GM21717 (cell line): ENCODE data around the gene VAV2.
"Not testable (repeated sequence)": the region's sequence is repeated elsewhere in the genome, so short reads cannot be mapped to it uniquely, and the experiment has no call there.

Experiments
- ATAC-seq: cut with Tn5 transposase; IDR thresholded peaks from one replicate; pipeline ENCODE4 v1.9.1; 2021; ENCODE audit warnings: mild to moderate bottlenecking, moderate library complexity; ENCODE audit not compliant: unreplicated experiment

The VAV2 gene

DNA sequence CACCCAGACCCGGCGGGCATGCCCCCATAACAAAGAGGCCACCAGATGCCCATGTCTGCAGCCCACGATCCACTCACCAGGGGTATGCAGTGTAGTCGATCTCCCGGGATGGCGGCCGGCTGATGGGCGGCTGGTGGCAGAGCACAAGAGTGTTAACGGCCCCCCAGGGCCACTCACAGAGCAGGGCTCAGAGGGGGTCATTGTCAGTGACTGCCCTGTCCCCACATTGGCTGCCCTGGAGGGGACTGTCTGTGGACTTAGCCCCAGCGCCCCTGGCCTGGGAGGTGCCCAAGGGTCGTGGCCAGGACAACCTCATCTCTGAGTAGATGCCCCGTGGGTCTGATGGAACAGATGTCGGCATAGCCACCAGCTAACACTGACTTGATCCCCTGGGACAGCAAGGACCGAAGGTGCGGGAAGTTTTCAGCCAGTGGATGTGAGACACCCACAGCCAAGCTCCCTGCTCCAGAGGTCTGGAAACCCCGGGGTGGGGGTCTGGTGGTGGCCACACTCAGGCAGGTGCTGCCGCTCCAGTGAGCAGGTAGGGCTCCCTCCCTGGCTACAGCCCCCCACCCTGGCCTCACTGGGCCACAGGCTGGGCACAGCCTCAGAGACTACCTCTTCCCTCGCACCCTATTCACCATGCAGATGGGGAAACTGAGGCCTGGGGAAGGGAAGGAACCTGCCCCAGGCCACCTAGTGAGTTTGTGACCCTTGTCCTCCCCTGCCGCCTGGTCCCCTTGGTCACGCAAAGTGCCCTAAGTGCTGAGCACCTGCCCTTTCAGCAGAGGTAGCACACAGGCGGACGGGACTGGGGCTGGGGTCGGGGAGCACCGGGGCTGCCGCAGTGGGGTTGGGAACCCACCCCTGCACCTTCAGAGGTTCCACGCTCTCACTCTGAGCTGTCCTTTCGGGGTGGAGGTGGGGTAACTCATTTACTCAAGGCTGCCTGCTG is 215.9 kb downstream of the VAV2 start:
- no peak for ATAC-seq

- ATAC-seq = no peak
Observed at GRCh38 chr9:133775291-133775690, 216.8 kb downstream of the VAV2 start.

DNA sequence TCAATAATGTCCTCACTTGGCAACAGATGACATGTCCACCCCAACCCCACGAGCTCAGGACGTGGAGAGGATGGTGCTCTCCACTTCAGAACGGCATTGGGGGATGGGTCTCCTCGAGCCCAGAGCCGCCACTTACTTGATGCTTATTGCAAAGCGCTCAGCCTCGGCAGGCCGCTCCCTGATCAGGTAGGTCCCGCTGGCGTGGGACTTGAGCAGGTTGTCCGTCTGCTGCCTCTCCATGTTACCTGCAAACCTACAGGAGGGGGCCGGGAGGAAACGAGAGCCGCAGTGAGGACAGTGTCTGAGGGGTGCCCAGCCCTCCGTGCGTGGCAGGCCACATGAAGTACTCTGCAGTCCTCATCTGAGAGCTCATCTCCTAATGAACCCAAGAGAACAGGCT is 217.3 kb downstream of the VAV2 start:
- ATAC-seq = no peak

DNA sequence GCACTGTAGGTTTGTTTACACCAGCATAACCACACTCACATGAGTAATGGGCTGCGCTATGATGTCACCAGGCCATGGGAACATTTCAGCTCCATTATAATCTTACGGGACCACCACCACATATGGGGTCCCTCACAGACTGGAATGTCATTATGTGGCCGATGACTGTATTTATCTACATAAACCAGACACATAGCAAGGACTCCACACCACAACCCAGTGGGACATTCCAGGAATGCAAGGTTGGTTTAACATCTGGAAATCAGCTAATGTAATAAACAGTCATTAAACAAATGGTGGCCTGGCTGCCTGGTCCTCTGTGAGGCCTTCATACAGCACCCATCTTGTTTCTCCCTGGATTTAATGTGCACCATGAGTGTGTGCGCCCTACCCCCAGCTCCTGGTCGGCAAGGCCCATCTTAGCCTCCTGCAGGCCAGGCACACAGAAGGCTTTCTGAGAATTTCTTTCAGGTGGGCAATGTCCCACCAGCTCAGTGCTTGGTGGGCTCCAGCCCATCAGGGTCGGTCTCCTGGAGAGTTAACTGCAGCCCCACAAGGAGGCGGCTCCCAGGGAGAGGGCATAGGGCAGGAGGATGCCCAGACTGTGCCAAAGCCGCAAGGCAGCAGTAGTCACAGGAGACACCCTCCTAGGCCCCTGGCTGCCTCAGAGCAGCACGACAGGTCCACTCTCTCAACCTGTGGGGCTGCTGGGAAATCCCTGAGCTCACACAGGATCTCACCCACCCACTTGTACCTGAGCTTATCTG is 218.1 kb downstream of the VAV2 start:
- ATAC-seq = no peak

DNA sequence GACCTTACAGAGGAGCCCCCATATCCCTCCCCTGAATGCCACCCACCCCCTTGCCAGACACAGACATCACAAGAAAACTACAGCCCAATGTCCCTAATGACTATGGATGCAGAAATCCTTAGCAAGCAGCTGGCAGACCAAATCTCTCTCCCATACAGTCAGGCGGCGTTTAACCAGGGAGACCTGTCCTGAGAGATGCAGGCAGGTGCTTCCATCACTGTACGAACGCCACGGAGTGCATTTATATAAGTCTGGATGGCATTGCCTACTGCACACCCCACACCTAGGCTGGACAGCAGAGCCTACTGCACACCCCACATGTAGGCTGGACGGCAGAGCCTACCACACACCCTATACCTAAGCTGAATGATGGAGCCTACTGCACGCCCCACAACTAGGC is 219.5 kb downstream of the VAV2 start:
- no peak for ATAC-seq

DNA sequence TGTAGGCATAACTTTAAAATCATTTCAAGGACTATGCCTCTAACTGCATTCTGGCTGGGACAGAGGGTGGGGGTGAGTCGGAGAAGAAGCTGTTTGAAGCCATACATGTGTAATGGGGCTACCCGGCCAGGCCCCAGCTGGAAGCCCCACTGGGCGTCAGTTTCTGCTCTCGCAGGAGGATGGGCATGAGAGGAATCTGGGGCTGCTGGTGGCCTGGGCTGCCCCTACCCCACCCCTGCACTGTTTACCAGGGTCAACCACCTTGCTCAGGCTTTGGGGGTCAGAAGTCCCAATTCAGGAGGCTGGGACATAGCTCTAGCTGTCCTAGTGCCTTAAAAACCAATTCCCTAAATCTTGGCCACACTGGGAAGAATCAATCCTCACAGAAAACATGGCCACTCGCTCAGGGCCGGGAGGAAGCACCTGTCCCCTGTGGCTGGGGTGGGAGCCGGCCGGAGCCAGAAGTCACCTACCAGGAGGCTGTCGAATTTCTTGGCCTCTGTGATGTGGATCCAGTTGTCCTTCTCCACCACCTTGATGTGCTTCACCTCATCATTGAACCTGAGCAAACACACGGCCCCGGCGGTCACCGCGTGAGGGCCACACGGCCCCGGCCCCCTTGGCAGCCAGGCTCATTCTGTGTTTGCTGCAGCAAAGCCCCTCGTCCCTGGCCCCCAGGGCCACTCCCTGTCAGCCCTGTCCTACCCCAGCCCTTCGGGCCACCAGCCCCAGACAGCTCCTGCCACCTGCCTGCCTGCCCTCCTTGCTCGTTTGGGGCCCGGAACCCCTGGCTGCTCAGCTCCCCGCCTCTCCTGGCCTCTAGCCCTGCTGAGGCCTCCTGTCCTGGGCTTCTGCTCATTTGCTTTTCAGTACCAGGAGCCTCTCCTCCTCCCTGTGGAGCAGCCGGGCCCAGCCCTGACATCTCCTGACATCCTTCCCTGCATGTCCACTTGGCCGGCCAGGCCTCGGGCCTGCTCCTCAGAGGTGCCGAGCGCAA is 220.3 kb downstream of the VAV2 start:
- no peak for ATAC-seq

- no peak for ATAC-seq
Observed at GRCh38 chr9:133770076-133770777, 221.9 kb downstream of the VAV2 start.

DNA sequence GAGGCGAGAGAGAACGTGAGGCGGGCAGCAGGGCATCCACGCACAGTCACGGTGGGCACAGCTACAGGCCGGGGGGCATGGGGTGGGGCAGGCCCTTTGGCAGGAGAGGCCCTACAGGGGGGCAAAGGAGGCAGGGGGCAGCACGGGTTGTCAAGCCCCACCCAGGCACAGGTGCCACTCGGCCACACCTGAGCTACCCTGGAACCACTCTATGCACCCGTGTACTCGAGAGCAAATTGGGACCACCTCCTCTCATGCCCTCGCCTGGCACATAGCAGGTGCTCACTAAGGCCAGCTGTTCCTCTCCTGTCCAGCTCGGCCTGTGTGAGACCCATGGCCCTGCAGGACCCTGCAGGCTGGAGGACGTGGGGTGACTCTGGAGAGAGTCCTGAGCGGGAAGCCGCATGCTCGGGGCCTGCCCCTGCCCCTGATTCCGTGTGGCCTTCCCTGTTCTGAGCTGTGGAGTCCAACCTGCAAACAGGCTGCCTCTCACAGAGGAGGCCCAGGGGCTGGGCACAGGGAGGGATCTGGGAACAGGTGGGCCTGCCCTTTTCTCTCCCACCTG is 222.5 kb downstream of the VAV2 start:
- ATAC-seq = no peak

DNA sequence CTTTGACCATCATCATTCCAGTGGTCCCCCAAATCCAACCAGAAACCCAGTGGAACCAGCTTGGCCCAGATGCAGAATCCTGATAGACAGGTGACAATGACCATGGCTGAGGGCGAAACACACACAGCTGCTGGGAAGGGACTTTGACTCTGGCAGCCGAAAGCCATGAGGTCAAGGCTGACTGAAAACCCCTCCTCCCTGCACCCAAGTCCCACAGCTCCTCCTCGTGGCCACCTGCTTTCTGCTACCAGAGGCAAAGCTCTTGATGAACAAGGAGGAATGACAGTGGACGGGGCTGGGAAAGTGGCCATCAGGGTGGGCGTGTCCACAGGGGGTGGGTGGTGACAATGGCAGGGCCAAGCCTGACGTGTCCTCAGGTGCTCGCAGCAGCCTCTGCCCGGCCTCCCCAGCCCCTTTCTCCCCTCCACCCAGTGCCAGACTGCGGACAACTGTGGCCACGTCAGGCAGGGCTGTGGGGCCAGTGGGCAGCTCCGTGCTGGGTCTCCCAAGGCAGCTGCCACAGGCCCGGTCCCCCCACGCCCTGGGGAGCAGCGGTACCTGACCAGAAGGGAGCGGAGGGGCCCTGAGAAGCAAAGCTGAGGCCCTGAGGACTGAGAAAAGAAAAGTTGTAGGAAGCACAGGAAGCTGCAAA is 223.1 kb downstream of the VAV2 start:
- no peak for ATAC-seq

DNA sequence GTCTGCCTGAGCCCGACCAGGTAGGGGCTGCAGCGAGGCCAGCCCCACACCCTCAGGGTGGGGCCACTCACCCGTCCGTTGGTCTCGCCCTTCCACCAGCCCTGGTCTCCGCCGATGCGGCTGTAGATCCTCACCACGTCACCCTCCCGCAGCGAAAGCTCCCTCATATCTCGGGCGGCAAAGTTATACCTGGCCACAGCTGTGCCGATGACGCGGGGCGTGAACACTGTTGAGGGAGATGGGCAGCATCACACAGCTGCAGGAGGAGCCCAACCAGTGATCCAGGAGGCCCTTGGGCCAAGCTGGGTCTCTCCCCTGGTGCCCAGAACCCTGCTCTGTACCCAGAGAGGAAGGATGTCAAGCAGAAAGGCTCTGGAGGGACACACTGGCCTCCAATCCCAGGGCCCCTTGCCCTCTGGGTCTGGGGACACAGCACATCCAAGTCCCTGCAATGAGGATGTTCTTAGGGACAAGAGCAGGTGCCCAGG is 223.7 kb downstream of the VAV2 start:
- ATAC-seq = no peak

DNA sequence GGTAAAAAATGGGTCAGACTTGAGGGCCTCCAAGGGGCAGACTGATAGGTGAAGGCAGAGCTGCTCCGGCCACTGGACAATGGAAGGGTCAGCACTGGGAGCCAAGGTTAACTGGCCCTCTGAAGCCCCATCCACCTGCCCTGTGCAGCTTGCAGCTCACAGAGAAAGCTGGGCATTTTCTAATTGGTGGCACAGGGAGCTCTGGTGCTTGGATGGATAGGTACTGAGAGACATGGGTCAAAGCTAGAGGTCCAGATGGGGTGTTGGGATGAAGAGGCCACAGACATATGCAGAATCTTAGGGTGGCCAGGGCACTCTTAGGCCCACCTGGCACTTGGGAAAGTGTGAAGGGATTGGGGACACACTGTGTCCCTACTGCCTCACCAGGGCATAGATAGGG is 224.5 kb downstream of the VAV2 start:
- ATAC-seq = no peak

- ATAC-seq = no peak
Observed at GRCh38 chr9:133767008-133767407, 225.1 kb downstream of the VAV2 start.

DNA sequence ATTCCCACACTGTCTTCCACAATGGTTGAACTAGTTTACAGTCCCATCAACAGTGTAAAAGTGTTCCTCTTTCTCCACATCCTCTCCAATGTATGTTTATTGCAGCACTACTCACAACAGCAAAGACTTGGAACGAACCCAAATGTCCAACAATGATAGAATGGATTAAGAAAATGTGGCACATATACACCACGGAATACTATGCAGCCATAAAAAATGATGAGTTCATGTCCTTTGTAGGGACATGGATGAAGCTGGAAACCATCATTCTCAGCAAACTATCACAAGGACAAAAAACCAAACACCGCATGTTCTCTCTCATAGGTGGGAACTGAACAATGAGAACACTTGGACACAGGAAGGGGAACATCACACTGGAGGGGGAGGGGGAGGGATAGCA is 225.9 kb downstream of the VAV2 start:
- not testable (repeated sequence) for ATAC-seq

DNA sequence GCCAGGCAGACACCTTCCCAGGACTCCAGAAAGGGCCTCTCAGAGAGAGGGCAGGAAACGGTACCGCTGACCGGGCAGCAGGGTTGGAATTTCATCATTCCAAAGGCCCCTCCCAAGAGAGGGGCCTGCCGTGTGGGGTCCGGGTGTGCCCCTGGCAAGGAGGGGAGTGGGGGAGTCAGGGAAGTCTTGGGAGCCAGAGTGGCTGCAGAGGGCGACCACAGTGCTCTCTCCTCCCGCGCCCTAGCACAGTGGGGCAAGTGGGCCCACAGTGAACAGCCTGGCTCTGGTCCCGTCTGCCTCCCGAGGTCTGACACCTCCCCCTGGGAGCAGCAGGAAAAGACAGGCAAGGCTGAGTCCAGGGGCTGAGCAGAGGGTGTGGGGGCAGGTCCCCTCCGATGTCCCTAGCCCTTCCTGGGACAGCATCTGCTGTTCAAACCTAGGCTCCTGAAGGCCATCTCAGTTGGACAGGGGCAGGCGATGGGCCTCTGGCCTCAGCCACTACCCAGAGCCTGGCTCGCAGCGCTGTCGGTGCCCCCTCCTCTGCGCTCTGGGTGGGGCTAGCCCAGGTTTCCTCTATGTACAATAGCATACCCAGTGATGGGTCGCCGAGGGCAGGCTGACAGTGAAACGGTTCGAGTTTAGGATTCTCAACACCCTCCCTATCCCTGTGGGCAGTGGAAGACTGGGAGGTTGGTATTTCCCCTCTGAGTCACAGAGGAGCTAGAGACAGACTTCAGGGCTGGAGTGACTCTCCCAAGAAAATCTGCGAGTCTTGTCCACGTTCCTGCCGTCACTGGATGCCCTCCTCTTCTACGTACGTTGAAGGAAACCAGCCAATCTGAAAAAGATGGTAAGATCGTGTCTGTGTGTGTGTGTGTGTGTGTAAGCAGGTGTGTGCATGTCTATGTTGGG is 228.6 kb downstream of the VAV2 start:
- no peak for ATAC-seq

DNA sequence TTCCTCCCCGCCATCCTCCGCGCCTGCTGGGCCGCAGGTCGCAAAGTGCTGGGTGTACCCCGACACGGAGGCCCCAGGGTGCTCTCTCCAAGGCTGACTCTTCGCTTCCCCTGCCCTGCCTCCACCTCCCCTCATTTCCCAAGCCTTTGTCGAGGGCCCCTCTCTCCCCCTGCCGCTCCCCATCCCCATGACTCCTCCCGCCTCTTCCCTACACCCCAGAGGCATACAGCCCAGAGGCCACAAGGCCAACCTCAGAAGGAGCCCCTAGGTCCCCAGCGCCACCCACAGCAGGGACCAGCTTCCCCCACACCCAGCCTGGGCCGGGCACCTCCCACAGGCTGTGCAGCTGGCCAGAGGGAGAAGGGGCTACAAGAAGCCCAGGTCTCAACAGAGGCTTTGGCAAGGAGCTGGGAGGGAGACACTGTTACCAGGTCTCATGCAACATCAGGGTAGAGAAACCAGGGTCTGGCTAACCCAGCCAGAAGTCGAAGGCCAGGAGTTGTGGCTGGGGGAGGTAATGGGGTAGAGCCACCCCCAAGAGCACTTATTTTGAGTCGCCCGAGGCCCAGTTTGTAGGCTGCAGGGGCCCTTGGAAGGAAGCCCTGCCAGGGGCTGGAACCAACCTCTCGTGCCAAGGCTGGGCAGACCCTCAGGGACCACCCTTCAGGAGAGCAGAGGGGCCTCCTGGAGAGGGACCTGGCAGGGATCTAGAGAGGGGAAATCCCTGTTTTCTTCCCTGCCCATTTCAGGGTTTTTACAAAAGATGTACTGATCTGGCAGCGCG is 229.4 kb downstream of the VAV2 start:
- ATAC-seq = no peak

GRCh38 chr9:133761641-133762248 is 230.4 kb downstream of the VAV2 start:
- no peak for ATAC-seq

DNA sequence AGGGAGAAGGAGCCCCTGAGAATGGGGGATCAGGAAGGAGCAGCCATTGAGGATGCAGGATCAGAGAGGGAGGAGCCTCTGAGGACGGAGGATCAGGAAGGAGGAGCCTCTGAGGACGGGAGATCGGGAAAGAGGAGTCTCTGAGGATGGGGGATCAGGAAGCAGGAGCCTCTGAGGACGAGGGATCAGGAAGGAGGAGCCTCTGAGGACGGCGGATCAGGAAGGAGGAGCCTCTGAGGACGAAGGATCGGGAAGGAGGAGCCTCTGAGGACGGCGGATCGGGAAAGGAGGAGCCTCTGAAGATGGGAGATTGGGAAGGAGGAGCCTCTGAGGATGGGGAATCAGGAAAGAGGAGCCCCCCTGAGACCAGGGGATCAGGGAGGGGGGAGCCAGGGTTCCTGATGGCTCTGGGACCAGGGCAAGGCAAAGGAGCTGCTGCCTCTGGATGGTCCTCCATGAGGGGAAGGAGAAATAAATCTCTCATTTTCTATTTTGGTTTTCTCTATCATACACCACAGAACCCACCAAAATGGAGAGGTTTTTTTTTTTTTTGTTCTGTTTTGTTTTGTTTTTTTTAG is 231.3 kb downstream of the VAV2 start:
- no peak for ATAC-seq
